ENCODE measurements around the gene GSTA5. TPM values are rescaled to one million over a fixed set of nuclear protein-coding genes. Genes with fewer than 3 reads are reported as not detected.
"Not testable (repeated sequence)": the region's sequence is repeated elsewhere in the genome, so short reads cannot be mapped to it uniquely, and the experiment has no call there.

GSTA5 gene
- total RNA-seq, 1 donor from 2014 or later: not detected

GRCh38 chr6:52839124-52840055 is 1.2 kb downstream of the GSTA5 start:
- no peak overlapping the region for H3K4me3 ChIP-seq (ENCODE audit: low read depth, low read length)
- FAIRE-seq: peak; percentile 86
- DNase-seq (ENCODE audit: low read depth): peak; percentile 77
- H3K36me3 ChIP-seq (ENCODE audit: control insufficient read depth, insufficient read depth, low read length): no peaks in the 10 kb centered on the region
- peaks cover 4% of the 10 kb centered on the region for H3K27me3 ChIP-seq (ENCODE audit: control insufficient read depth, insufficient read depth, low read length)
- TF ChIP-seq CTCF (IDR thresholded peaks at IDR 0.05; ENCODE audit: insufficient read depth, low read length, severe bottlenecking): peak; percentile 79

DNA sequence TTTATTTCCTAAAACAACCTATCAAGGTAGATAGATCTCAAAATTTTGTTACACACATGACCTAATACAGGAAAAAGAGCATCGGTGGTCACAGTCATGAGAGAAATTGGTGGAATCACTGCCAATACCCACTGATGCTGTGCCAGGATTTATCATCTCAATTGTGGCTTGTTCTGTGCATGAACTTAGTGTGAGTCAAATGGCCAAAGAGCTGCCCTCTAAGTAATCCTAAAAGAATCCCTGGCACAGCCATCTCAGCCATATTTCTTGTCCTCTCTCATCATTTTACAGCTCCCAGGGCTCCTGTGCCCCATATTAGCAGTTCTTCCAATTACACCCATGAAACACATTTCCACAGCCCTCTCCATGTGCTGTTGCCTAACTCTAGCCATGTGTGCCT is 6.1 kb downstream of the GSTA5 start:
- H3K36me3 ChIP-seq (ENCODE audit: control insufficient read depth, insufficient read depth, low read length): no peaks in the 10 kb centered on the region
- no peak for TF ChIP-seq CTCF (IDR thresholded peaks at IDR 0.05; ENCODE audit: insufficient read depth, low read length, severe bottlenecking)
- FAIRE-seq: no peak
- no peak overlapping the region for H3K4me3 ChIP-seq (ENCODE audit: low read depth, low read length)
- peak; percentile 5 for DNase-seq (ENCODE audit: low read depth)
- H3K27me3 ChIP-seq (ENCODE audit: control insufficient read depth, insufficient read depth, low read length): peaks cover 2% of the 10 kb centered on the region

DNA sequence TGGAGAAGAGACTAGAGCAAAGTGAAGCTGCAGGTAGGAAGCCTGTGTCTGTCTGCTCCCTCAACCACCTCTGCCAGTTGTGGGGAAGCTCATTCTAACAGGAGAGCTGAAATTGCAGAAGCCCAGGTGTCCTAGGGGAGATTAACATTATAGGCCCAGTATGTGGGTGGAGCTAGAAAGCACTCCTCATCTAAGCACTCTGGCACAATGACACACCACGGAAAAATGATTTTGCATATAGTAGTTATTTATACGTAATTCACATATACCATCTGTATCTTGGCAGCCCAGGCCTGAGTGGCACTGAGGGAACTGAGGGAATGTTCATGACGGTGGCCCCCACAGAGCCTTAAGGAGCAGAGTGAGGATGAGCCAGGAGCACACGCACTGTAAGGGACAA is 9.7 kb downstream of the GSTA5 start:
- FAIRE-seq; DNase-seq (ENCODE audit: low read depth); H3K27me3 ChIP-seq (ENCODE audit: control insufficient read depth, insufficient read depth, low read length): not testable (repeated sequence)

GRCh38 chr6:52829046-52829817 is 11.4 kb downstream of the GSTA5 start:
- FAIRE-seq: no peak
- H3K36me3 ChIP-seq (ENCODE audit: control insufficient read depth, insufficient read depth, low read length): no peaks in the 10 kb centered on the region
- H3K4me3 ChIP-seq (ENCODE audit: low read depth, low read length): no peak overlapping the region
- no peak for TF ChIP-seq CTCF (IDR thresholded peaks at IDR 0.05; ENCODE audit: insufficient read depth, low read length, severe bottlenecking)
- H3K27me3 ChIP-seq (ENCODE audit: control insufficient read depth, insufficient read depth, low read length): no peaks in the 10 kb centered on the region
- DNase-seq (ENCODE audit: low read depth): no peak

More for the DNA sequence above, 9.7 kb downstream of the GSTA5 start:
- H3K36me3 ChIP-seq (ENCODE audit: control insufficient read depth, insufficient read depth, low read length); H3K4me3 ChIP-seq (ENCODE audit: low read depth, low read length): not testable (repeated sequence)

DNA sequence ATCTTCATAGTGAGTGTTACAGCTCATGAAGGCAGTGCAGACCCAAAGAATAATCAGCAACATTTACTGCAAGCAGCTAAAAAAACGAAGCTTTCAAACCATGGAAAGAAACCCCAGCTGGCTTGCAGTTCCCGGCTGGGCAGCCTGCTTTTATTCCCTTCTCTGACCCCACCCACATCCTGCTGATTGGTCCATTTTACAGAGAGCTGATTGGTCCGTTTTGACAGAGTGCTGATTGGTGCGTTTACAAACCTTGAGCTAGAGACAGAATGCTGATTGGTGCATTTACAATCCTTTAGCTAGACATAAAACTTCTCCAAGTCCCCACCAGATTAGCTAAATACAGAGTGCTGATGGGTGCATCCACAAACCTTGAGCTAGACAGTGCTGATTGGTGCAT is 12.0 kb downstream of the GSTA5 start:
- DNase-seq (ENCODE audit: low read depth); FAIRE-seq; H3K27me3 ChIP-seq (ENCODE audit: control insufficient read depth, insufficient read depth, low read length); H3K4me3 ChIP-seq (ENCODE audit: low read depth, low read length); H3K36me3 ChIP-seq (ENCODE audit: control insufficient read depth, insufficient read depth, low read length): not testable (repeated sequence)

DNA sequence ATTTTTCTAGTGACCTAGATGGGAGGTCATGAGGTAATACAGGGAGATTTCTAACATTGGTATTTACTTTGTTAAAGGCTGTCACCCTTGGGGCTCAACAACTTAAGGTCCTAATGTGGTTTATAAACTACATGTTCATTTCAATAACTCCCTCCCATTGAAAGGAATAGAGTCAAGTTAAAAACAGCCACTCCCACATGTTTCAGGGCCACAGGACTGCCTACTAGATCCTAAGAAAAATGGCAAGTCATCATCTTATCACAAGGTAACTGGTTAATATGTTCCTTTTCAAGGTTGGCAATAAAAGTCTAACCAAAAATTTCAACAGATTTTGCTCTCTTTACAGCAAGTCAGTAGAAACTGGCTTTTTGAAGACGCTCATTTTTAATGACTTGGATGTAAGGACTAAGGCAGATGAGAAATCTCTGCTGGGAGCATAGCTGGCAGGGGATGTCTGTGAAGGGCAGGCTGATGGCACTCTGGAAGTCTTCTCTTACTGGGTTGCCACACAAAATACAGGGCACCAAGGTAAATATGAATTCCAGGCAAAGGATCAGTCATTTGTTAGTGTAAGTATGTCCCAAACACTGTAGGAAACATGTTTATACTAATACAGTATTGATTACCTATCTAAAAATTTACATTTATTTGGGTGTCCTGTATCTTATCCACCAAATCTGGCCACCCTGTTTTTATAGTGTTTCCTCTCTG is 13.4 kb downstream of the GSTA5 start:
- H3K36me3 ChIP-seq (ENCODE audit: control insufficient read depth, insufficient read depth, low read length); FAIRE-seq; DNase-seq (ENCODE audit: low read depth); H3K27me3 ChIP-seq (ENCODE audit: control insufficient read depth, insufficient read depth, low read length); H3K4me3 ChIP-seq (ENCODE audit: low read depth, low read length): not testable (repeated sequence)

DNA sequence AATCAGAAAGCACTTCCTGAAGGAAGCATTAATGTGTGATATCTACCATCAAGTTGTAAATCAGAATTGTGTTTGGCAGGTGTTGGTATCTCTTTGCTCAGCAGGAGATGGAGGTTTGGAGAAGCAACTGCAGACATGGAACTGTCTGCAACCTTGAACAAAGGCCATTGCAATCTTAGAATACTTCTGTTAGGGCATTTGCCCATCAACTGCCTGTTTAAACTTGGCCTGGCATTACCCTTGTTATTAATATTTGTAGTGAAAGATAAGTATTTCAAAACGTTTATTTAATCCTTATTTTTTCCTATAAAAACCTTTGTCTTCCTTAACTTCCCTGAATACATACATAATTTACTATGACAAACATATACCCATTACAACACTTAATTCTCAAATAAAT is 14.1 kb downstream of the GSTA5 start:
- TF ChIP-seq CTCF (IDR thresholded peaks at IDR 0.05; ENCODE audit: insufficient read depth, low read length, severe bottlenecking): no peak
- FAIRE-seq: no peak
- Histone ChIP-seq H3K4me3 (ENCODE audit: low read depth, low read length) (no peak overlapping the region), H3K36me3 (ENCODE audit: control insufficient read depth, insufficient read depth, low read length) (no peaks in the 10 kb centered on the region), H3K27me3 (ENCODE audit: control insufficient read depth, insufficient read depth, low read length) (no peaks in the 10 kb centered on the region)
- DNase-seq (ENCODE audit: low read depth): no peak

GRCh38 chr6:52825900-52826459 is 14.6 kb downstream of the GSTA5 start:
- H3K4me3 ChIP-seq (ENCODE audit: low read depth, low read length); FAIRE-seq; H3K36me3 ChIP-seq (ENCODE audit: control insufficient read depth, insufficient read depth, low read length); DNase-seq (ENCODE audit: low read depth); H3K27me3 ChIP-seq (ENCODE audit: control insufficient read depth, insufficient read depth, low read length): not testable (repeated sequence)

GRCh38 chr6:52825270-52825793 is 15.3 kb downstream of the GSTA5 start:
- not testable (repeated sequence) for H3K4me3 ChIP-seq (ENCODE audit: low read depth, low read length); FAIRE-seq; H3K27me3 ChIP-seq (ENCODE audit: control insufficient read depth, insufficient read depth, low read length); H3K36me3 ChIP-seq (ENCODE audit: control insufficient read depth, insufficient read depth, low read length); DNase-seq (ENCODE audit: low read depth)
